Measurements from ENCODE around the gene PLD1. TPM values are rescaled to one million over a fixed set of nuclear protein-coding genes. Genes with fewer than 3 reads are reported as not detected.
"Not testable (repeated sequence)": the region's sequence is repeated elsewhere in the genome, so short reads cannot be mapped to it uniquely, and the experiment has no call there.

The PLD1 gene
- total and polyA plus RNA-seq, 2 of the 8 experiments (the other 6 are each of a cell fraction or from before 2014, with no cell fraction given): 1.2 to 2.6 TPM

DNA sequence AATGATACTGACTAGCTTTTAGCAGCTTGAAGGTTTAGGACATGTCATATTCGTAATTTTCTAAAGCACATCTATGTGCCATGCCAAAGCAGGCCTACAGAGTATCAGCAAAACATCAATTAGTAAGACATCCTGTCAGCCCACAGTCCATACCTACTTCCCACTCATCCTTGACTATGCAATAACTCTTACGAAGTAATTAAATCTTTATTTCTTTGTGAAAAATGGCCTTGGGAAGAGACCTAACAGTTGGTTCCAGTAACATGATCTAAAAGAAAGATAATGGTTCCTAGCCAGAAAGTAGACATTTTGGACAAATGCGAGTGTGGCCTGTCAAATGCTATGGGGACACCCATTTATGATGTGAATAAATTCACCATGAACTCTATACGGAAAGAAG lies 177.5 kb downstream of the PLD1 start (continued):
- TF ChIP-seq SIN3A (conservative IDR thresholded peaks at IDR 0.05 in 1 of 2, IDR thresholded peaks at IDR 0.05 in 1 of 2; ENCODE audit: low read depth in 1 of 2, low read length in 2 of 2): no peak
- no peak for TF ChIP-seq ASH2L (IDR thresholded peaks at IDR 0.05; ENCODE audit: low read length)
- TF ChIP-seq SRF (IDR thresholded peaks at IDR 0.05; ENCODE audit: low read depth, low read length): no peak
- TF ChIP-seq GABPA (IDR thresholded peaks at IDR 0.05; ENCODE audit: borderline replicate concordance, insufficient read depth, low read length): no peak
- TF ChIP-seq NANOG (IDR thresholded peaks at IDR 0.05; ENCODE audit: insufficient read depth, low read depth, low read length, poor library complexity, severe bottlenecking): no peak
- no peak for TF ChIP-seq EP300 (IDR thresholded peaks at IDR 0.05; ENCODE audit: borderline replicate concordance in 1 of 2, low read depth in 2 of 2, low read length in 2 of 2)
- no peak for TF ChIP-seq EZH2 (IDR thresholded peaks at IDR 0.05; ENCODE audit: low read depth, low read length, severe bottlenecking)

DNA sequence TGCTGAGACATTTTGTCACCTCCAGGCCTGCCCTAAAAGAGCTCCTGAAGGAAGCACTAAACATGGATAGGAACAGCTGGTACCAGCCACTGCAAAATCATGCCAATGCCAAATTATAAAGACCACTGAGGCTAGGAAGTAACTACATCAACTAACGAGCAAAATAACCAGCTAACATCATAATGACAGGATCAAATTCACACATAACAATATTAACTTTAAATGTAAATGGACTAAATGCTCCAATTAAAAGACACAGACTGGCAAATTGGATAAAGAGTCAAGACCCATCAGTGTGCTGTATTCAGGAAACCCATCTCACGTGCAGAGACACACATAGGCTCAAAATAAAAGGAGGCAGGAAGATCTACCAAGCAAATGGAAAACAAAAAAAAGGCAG lies 183.5 kb downstream of the PLD1 start:
- H2BK15ac ChIP-seq (ENCODE audit: low read length); H4K20me1 ChIP-seq (replicated peaks in 1 of 2; ENCODE audit: control insufficient read depth in 1 of 2, insufficient read depth in 2 of 2, low read length in 2 of 2); H3K9me3 ChIP-seq (ENCODE audit: insufficient read depth in 2 of 2, low read depth in 1 of 2, low read length in 1 of 2); H4K5ac ChIP-seq (ENCODE audit: insufficient read length, low read depth, low read length); H3K56ac ChIP-seq (replicated peaks; ENCODE audit: insufficient read length, low read depth, low read length); H2BK12ac ChIP-seq (ENCODE audit: low read depth, low read length); H4K8ac ChIP-seq (ENCODE audit: extremely low read depth, insufficient read depth, low read length); H3K14ac ChIP-seq (ENCODE audit: insufficient read length); H3K36me3 ChIP-seq (ENCODE audit: control insufficient read depth in 2 of 4, insufficient read depth in 4 of 4, low read length in 3 of 4); H3K18ac ChIP-seq (ENCODE audit: extremely low read depth, low read length); H3K27ac ChIP-seq (ENCODE audit: low read depth, low read length); H2AK5ac ChIP-seq (ENCODE audit: low read depth, low read length); H3K79me2 ChIP-seq (ENCODE audit: control insufficient read depth in 1 of 2, insufficient read depth in 2 of 2, low read length in 2 of 2); H3K23me2 ChIP-seq (ENCODE audit: low read depth, low read length); H3K4me3 ChIP-seq (ENCODE audit: extremely low read depth in 1 of 4, insufficient read depth in 2 of 4, low read depth in 3 of 4, low read length in 4 of 4); H3K4ac ChIP-seq (replicated peaks; ENCODE audit: insufficient read length, low read depth, low read length); H3K79me1 ChIP-seq (ENCODE audit: low read depth, low read length); H4K91ac ChIP-seq (replicated peaks; ENCODE audit: insufficient read length, low read length); H3K23ac ChIP-seq (ENCODE audit: insufficient read length); H2AFZ ChIP-seq (ENCODE audit: low read length); FAIRE-seq; H3K27me3 ChIP-seq (replicated peaks in 1 of 4; ENCODE audit: control insufficient read depth in 3 of 4, extremely low read depth in 1 of 4, insufficient read depth in 3 of 4, low read length in 3 of 4); POLR2A ChIA-PET (ENCODE audit: partially characterized antibody); DNase-seq (ENCODE audit: low read depth in 1 of 2, low spot score in 2 of 2); H2BK120ac ChIP-seq (replicated peaks; ENCODE audit: low read depth, low read length); H3K4me2 ChIP-seq (ENCODE audit: insufficient read depth in 1 of 2, low read depth in 2 of 2, low read length in 2 of 2); H2BK20ac ChIP-seq (ENCODE audit: low read length); H3K9ac ChIP-seq (replicated peaks in 1 of 4; ENCODE audit: extremely low read depth in 1 of 4, low read depth in 3 of 4, low read length in 3 of 4); H3K4me1 ChIP-seq (replicated peaks in 1 of 4; ENCODE audit: control insufficient read depth in 3 of 4, insufficient read depth in 4 of 4, low read length in 3 of 4); H2BK5ac ChIP-seq (ENCODE audit: low read depth, low read length): not testable (repeated sequence)
- CTCF ChIA-PET (ENCODE audit: partially characterized antibody): interaction anchor here (0.7 kb wide), 1 partner anchor 13 kb away, joined by 3 read pairs; no protein-coding TSS in a partner anchor
- WGBS, 2 experiments (ENCODE audit: extremely low coverage in 1 of 2, insufficient coverage in 1 of 2, insufficient read length in 1 of 2, insufficient replicate concordance in 2 of 2, low coverage in 1 of 2, low lambda C conversion rate in 2 of 2, missing lambda C conversion rate in 1 of 2): 82% methylated on average over 2 of the region's 2 CpGs; no CpG with 5 or more reads in 1 of the 2 experiments

Data from H1 (cell line).